HEK293 (cell line): ENCODE measurements around the gene FHIT.

Experiments used
- ZNF121 ChIP-seq: fragments of 450-650 bp; formaldehyde crosslinking; IDR thresholded peaks from 2 replicates; pipeline ENCODE4 v1.5.1; 2016; ENCODE audit warnings: missing biosample characterization, missing genetic modification characterization
- ZNF426 ChIP-seq: fragments of 450-650 bp; formaldehyde crosslinking; IDR thresholded peaks from 2 replicates; pipeline ENCODE4 v1.5.1; 2017; ENCODE audit warnings: missing biosample characterization, missing genetic modification characterization, mild to moderate bottlenecking, inconsistent platforms, moderate library complexity
- TF ChIP-seq, protein P1 (sequence below): fragments of 450-650 bp; formaldehyde crosslinking; IDR thresholded peaks from 2 replicates; pipeline ENCODE4 v1.5.1; 2016; ENCODE audit warnings: missing biosample characterization, missing genetic modification characterization
- TF ChIP-seq, protein P2 (sequence below): fragments of 450-650 bp; formaldehyde crosslinking; IDR thresholded peaks from 2 replicates; pipeline ENCODE4 v1.5.1; 2016; ENCODE audit warnings: missing biosample characterization, missing genetic modification characterization

DNA sequence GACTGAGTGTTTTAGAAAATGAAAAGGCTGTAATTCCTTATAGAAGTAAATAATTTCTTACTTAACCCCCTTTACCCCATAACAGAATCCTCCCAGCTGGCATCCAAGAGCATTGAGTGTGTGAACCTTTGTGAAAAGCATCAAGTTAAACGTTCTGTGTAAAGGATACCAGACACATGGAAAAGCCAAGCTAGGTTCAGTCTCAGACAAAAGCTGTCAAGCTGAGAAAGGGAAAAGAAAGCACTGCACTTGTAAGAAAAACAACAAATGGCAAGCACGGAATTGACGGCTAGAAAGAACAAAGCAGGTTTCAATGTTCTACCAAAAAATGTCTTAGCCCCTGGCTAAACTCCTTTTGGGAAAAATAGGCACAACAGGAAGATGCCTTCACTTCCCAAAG lies 176.5 kb downstream of the FHIT start:
- TF ChIP-seq, protein P1, sequence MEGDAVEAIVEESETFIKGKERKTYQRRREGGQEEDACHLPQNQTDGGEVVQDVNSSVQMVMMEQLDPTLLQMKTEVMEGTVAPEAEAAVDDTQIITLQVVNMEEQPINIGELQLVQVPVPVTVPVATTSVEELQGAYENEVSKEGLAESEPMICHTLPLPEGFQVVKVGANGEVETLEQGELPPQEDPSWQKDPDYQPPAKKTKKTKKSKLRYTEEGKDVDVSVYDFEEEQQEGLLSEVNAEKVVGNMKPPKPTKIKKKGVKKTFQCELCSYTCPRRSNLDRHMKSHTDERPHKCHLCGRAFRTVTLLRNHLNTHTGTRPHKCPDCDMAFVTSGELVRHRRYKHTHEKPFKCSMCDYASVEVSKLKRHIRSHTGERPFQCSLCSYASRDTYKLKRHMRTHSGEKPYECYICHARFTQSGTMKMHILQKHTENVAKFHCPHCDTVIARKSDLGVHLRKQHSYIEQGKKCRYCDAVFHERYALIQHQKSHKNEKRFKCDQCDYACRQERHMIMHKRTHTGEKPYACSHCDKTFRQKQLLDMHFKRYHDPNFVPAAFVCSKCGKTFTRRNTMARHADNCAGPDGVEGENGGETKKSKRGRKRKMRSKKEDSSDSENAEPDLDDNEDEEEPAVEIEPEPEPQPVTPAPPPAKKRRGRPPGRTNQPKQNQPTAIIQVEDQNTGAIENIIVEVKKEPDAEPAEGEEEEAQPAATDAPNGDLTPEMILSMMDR (tag by site-specific recombination): no peak
- TF ChIP-seq, protein P2, sequence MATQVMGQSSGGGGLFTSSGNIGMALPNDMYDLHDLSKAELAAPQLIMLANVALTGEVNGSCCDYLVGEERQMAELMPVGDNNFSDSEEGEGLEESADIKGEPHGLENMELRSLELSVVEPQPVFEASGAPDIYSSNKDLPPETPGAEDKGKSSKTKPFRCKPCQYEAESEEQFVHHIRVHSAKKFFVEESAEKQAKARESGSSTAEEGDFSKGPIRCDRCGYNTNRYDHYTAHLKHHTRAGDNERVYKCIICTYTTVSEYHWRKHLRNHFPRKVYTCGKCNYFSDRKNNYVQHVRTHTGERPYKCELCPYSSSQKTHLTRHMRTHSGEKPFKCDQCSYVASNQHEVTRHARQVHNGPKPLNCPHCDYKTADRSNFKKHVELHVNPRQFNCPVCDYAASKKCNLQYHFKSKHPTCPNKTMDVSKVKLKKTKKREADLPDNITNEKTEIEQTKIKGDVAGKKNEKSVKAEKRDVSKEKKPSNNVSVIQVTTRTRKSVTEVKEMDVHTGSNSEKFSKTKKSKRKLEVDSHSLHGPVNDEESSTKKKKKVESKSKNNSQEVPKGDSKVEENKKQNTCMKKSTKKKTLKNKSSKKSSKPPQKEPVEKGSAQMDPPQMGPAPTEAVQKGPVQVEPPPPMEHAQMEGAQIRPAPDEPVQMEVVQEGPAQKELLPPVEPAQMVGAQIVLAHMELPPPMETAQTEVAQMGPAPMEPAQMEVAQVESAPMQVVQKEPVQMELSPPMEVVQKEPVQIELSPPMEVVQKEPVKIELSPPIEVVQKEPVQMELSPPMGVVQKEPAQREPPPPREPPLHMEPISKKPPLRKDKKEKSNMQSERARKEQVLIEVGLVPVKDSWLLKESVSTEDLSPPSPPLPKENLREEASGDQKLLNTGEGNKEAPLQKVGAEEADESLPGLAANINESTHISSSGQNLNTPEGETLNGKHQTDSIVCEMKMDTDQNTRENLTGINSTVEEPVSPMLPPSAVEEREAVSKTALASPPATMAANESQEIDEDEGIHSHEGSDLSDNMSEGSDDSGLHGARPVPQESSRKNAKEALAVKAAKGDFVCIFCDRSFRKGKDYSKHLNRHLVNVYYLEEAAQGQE (tag by site-specific recombination): no peak
- TF ChIP-seq ZNF426 (tag by site-specific recombination): no peak
- TF ChIP-seq ZNF121 (tag by site-specific recombination): no peak
